Gastroesophageal sphincter (tissue), 4 donors: ENCODE data around the gene GDPGP1. TPM values are rescaled to one million over a fixed set of nuclear protein-coding genes. Genes with fewer than 3 reads are reported as not detected.

Source experiments
- ATAC-seq: fragments of 150-250 bp; one replicate; pipeline ENCODE4 v1.9.1; 2016; ENCODE audit warnings: mild to moderate bottlenecking, moderate library complexity
- H3K27ac ChIP-seq, 4 donors: fragments of 200-600 bp; sonication (generic) in 3 of 4; 1 replicate in 3 of 4; 2 replicates in 1 of 4; pipeline ENCODE4 v1.5.1; 2016 to 2019
- H3K27me3 ChIP-seq: fragments of 200-600 bp; sonication (generic); one replicate; pipeline ENCODE4 v1.5.1; 2019
- H3K36me3 ChIP-seq, 2 donors: fragments of 200-600 bp; sonication (generic); one replicate each; pipeline ENCODE4 v1.5.1; 2019; ENCODE audit warnings: control low read depth in 1 of 2
- H3K4me1 ChIP-seq, 3 donors: fragments of 200-600 bp; sonication (generic); 1 replicate in 2 of 3; 2 replicates in 1 of 3; pipeline ENCODE4 v1.5.1; 2016 to 2019; ENCODE audit warnings: control low read depth in 2 of 3
- H3K4me3 ChIP-seq, 2 donors: fragments of 200-600 bp; sonication (generic); one replicate each; pipeline ENCODE4 v1.5.1; 2019; ENCODE audit warnings: mild to moderate bottlenecking in 1 of 2, moderate library complexity in 1 of 2
- H3K9me3 ChIP-seq, 3 donors: fragments of 200-600 bp; sonication (generic); one replicate each; pipeline ENCODE4 v1.5.1; 2017 to 2019; ENCODE audit warnings: control low read depth in 2 of 3
- CTCF ChIP-seq, 4 experiments: fragments of 200-600 bp in 2 of 4; fragments of 450-650 bp in 2 of 4; sonication (generic) in 1 of 4; IDR thresholded peaks; one replicate each; pipeline ENCODE4 v1.5.1; 2017 to 2019; ENCODE audit warnings: antibody characterized with exemption in 4 of 4, mild to moderate bottlenecking in 2 of 4, moderate library complexity in 2 of 4
- EP300 ChIP-seq: sonication (generic); formaldehyde crosslinking; IDR thresholded peaks from one replicate; pipeline ENCODE4 v1.6.1; 2017; ENCODE audit warnings: antibody characterized with exemption, mild to moderate bottlenecking
- POLR2A ChIP-seq, 2 donors: fragments of 450-650 bp; IDR thresholded peaks; one replicate each; pipeline ENCODE4 v1.6.1; 2017; ENCODE audit warnings: antibody characterized with exemption in 2 of 2, mild to moderate bottlenecking in 2 of 2, moderate library complexity in 1 of 2
- POLR2AphosphoS5 ChIP-seq: sonication (generic); formaldehyde crosslinking; IDR thresholded peaks from one replicate; pipeline ENCODE4 v1.6.1; 2017; ENCODE audit warnings: antibody characterized with exemption
- WGBS, 2 donors: methylation state at CpG; one replicate each; pipeline ENCODE4 v1.1.5; 2018; ENCODE audit warnings: low coverage in 1 of 2; 5-methylcytosine and 5-hydroxymethylcytosine counted together
- total RNA-seq, 4 donors: library from RNA; depleted of rRNA; stranded (reverse); fragments of >200 nt; gene quantifications; one replicate each; pipeline ENCODE4 v1.1.0, GENCODE V29; 2016

GDPGP1 gene
- total RNA-seq, 4 donors from 2014 or later: 2.0 to 8.9 (median 7.5) TPM

DNA sequence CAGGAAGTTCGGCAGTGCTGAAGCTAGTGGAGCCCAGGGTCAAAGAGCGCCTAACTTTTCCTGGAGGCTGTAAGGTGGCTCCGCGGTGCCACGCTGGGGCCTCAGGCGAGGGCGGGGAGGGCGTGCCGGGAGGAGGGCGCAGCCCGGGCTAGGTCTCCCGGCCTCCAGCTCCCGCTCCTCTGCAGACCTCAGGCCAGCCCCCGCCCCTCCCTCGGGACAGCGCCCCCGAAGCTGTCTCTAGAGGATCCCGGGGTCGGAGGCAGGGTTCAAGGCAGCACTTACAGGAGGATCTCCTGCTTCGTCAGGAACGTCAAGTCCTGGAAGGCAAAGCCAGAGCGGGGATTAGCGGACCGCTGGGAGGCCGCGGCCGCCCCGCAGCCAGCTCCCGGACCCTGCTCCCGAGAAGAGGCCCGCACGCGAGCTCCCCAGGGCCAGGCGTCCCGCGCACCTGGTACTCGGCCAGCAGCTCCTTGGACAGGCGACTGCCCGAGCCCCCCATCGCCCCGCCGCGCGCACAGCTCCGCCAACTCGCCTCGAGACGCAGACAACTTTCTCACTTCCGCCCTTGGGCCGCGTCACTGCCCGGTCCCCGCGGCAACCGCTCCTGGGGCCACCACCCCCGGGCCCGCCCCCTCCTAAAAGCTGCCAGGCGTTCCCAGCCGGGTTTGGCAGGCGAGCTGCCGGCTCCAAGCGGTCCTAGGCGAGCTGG lies 468 bp upstream of the GDPGP1 start, which contains the start of gene CIB1:
CIB1 (minus strand) TSS at position 555 of the 709 bp plus-strand sequence; CDS start at position 499, 56 bp downstream.
- Histone ChIP-seq H3K9me3 (no peaks in the 10 kb centered on the region), H3K4me3 (peak within 1 kb of the TSS; percentile 95 to 96), H3K4me1 (peaks cover 0 to 66% (median 36%) of the 10 kb centered on the region in 3 donors), H3K27ac (peak within 1 kb of the TSS; percentile 89 to 97 (median 92)), H3K27me3 (no peaks in the 10 kb centered on the region), H3K36me3 (peaks cover 0 to 62% of the 10 kb centered on the region in 2 donors)
- TF ChIP-seq EP300 (no peak), POLR2AphosphoS5 (peak; percentile 65), CTCF (IDR thresholded peaks at IDR 0.05) (peak in 2 of 4 experiments; percentile 51), POLR2A (IDR thresholded peaks at IDR 0.05) (peak in 1 of 2 donors; percentile 44)
- ATAC-seq: peak; percentile 96
- no CpG with 5 or more reads among the region's 63 CpGs for WGBS, 2 donors

- 62 to 77% methylated on average over 2 to 3 of the region's 3 CpGs for WGBS, 2 donors
- Histone ChIP-seq H3K4me3 (no peak overlapping the region), H3K27me3 (no peaks in the 10 kb centered on the region), H3K9me3 (no peaks in the 10 kb centered on the region), H3K4me1 (peaks cover 0 to 14% (median 7%) of the 10 kb centered on the region in 3 donors), H3K36me3 (peaks cover 0 to 63% of the 10 kb centered on the region in 2 donors), H3K27ac (no peak overlapping the region)
- ATAC-seq: no peak
- TF ChIP-seq POLR2AphosphoS5 (no peak), EP300 (no peak), CTCF (IDR thresholded peaks at IDR 0.05) (no peak), POLR2A (IDR thresholded peaks at IDR 0.05) (no peak)
These were observed 5.4 kb downstream of the GDPGP1 start for GRCh38 chr15:90239371-90239770.

DNA sequence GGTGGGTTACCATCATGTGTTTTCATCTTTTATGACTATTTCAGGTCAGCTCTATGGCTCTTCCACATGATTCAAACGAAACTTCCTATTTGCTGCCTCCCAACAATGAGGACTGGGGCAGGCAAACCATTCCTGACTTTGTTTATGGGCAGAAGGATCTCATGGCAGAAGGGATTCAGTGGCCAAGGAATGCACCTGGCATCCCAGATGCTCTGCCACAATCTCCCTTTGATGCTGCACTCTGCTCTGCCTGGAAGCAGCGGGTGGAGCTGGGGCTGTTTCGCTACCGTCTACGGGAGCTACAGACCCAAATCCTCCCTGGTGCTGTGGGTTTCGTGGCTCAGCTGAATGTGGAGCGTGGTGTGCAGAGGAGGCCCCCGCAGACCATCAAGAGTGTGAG lies 6.8 kb downstream of the GDPGP1 start:
- no peak for TF ChIP-seq EP300
- no peak for TF ChIP-seq POLR2AphosphoS5
- no peak for TF ChIP-seq POLR2A (IDR thresholded peaks at IDR 0.05)
- no peak for TF ChIP-seq CTCF (IDR thresholded peaks at IDR 0.05)
- 86% methylated on average over 1 of the region's 8 CpGs for WGBS, 2 donors
- H3K9me3 ChIP-seq: no peaks in the 10 kb centered on the region
- no peak overlapping the region for H3K27ac ChIP-seq
- peaks cover 0 to 57% of the 10 kb centered on the region in 2 donors for H3K36me3 ChIP-seq
- H3K27me3 ChIP-seq: no peaks in the 10 kb centered on the region
- no peak for ATAC-seq
- no peak overlapping the region for H3K4me3 ChIP-seq
- no peaks in the 10 kb centered on the region for H3K4me1 ChIP-seq

DNA sequence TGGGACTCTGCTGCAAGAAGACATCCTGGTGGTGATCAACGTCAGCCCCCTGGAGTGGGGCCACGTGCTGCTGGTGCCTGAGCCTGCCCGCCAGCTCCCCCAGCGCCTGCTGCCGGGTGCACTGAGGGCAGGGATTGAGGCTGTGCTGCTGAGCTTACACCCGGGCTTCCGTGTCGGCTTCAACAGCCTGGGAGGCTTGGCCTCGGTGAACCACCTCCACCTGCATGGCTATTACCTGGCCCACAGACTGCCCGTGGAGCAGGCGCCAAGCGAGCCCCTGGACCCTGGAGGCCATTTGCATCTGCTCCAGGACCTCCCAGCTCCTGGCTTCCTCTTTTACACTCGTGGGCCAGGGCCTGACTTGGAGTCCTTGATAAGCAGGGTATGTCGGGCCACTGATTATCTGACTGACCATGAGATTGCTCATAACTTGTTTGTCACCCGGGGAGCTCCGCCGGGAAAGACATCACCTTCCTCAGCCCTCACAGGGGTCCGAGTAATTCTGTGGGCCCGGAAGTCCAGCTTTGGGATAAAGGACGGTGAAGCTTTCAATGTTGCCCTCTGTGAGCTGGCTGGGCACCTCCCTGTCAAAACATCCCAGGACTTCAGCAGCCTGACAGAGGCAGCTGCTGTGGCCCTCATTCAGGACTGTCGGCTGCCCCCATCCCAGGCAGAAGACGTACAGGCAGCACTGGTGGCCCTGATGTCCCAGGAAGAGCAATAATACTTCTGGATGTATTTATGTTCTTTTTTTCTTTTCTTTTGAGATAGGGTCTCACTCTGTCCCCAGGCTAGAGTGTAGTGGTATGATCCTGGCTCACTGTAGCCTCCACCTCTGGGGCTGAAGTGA lies 7.6 kb downstream of the GDPGP1 start:
- no peak for ATAC-seq
- H3K36me3 ChIP-seq: peaks cover 0 to 50% of the 10 kb centered on the region in 2 donors
- H3K4me1 ChIP-seq: no peaks in the 10 kb centered on the region
- no peaks in the 10 kb centered on the region for H3K27me3 ChIP-seq
- 88 to 90% methylated on average over 2 to 3 of the region's 22 CpGs for WGBS, 2 donors
- no peak overlapping the region for H3K27ac ChIP-seq
- H3K9me3 ChIP-seq: no peaks in the 10 kb centered on the region
- no peak for TF ChIP-seq EP300
- TF ChIP-seq POLR2AphosphoS5: no peak
- TF ChIP-seq POLR2A (IDR thresholded peaks at IDR 0.05): no peak
- TF ChIP-seq CTCF (IDR thresholded peaks at IDR 0.05): no peak
- H3K4me3 ChIP-seq: no peak overlapping the region
